Stimulated activated naive CD8-positive, alpha-beta T cell treated with anti-CD3 and anti-CD28 coated beads, Interleukin-15, Interleukin-2, amounts not matched to agents 100 ng/mL and 50 ng/mL, for 24 hours (primary cell): ENCODE measurements around the gene STK25.
A peak's percentile ranks its signal among the peaks of the same experiment; 100 is the strongest.
"Not testable (repeated sequence)": the region's sequence is repeated elsewhere in the genome, so short reads cannot be mapped to it uniquely, and the experiment has no call there.

Experiments used
- H3K27ac Mint-ChIP-seq: one replicate; pipeline ENCODE4 v1.8.0; 2021; ENCODE audit warnings: mild to moderate bottlenecking, mixed read lengths
- H3K27me3 Mint-ChIP-seq: one replicate; pipeline ENCODE4 v1.8.0; 2021; ENCODE audit warnings: mixed read lengths
- H3K36me3 Mint-ChIP-seq: one replicate; pipeline ENCODE4 v1.8.0; 2021; ENCODE audit warnings: low read depth, mixed read lengths
- H3K4me1 Mint-ChIP-seq: one replicate; pipeline ENCODE4 v1.8.0; 2021; ENCODE audit warnings: low read depth, mixed read lengths
- H3K4me3 Mint-ChIP-seq: one replicate; pipeline ENCODE4 v1.8.0; 2021; ENCODE audit warnings: mild to moderate bottlenecking, mixed read lengths
- H3K9me3 Mint-ChIP-seq: one replicate; pipeline ENCODE4 v1.8.0; 2021; ENCODE audit warnings: mixed read lengths

STK25 gene

GRCh38 chr2:241458687-241459086, 49.7 kb downstream of the STK25 start:
- no peak overlapping the region for H3K27ac Mint-ChIP-seq
- peaks cover 4% of the 10 kb centered on the region for H3K27me3 Mint-ChIP-seq
- no peaks in the 10 kb centered on the region for H3K9me3 Mint-ChIP-seq
- no peaks in the 10 kb centered on the region for H3K36me3 Mint-ChIP-seq
- H3K4me3 Mint-ChIP-seq, result no peak overlapping the region
- H3K4me1 Mint-ChIP-seq, result no peaks in the 10 kb centered on the region

DNA sequence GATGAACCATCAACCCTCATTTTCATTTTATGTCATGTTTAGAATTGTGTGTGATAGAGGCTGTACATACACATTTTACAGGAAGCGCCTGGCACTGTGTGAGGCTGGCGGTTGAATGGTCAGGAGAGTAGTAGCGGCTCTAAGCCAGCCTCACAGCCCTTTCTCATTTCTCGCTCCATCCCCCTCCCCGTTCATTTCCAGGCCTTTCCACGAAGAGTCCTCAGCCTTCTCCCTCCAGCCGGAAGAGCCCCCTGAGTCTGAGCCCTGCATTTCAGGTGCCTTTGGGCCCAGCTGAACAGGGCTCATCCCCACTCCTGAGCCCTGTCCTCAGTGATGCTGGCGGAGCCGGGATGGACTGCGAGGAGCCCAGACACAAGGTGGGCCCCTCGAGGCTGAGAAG, 51.8 kb downstream of the STK25 start:
- Mint-ChIP-seq H3K4me1 (no peaks in the 10 kb centered on the region), H3K27ac (no peak overlapping the region), H3K9me3 (no peaks in the 10 kb centered on the region), H3K36me3 (no peaks in the 10 kb centered on the region), H3K4me3 (no peak overlapping the region), H3K27me3 (peaks cover 5% of the 10 kb centered on the region)

GRCh38 chr2:241454837-241455485, 53.4 kb downstream of the STK25 start:
- no peak overlapping the region for H3K27ac Mint-ChIP-seq

DNA sequence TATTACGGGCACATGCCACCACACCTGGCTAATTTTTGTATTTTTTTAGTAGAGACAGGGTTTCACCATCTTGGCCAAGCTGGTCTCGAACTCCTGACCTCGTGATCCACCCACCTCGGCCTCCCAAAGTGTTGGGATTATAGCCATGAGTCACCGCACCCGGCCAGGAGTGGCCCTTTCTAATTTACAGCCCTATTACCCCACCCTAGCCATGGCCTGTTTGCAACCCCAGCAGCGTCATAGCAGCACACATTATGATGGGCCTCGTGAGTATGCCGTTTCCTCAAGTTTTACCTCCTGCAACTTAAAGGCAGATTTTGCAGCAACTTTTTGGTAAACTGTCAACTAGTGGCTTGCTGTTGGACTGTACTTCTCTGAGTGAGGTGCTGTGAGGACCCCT, 54.5 kb downstream of the STK25 start:
- not testable (repeated sequence) for H3K4me1 Mint-ChIP-seq, H3K9me3 Mint-ChIP-seq, H3K36me3 Mint-ChIP-seq, H3K27ac Mint-ChIP-seq, H3K4me3 Mint-ChIP-seq
- H3K27me3 Mint-ChIP-seq, result peaks cover 11% of the 10 kb centered on the region

More at GRCh38 chr2:241454837-241455485, 53.4 kb downstream of the STK25 start:
- Mint-ChIP-seq H3K4me1 (no peaks in the 10 kb centered on the region), H3K9me3 (no peaks in the 10 kb centered on the region), H3K27me3 (peaks cover 9% of the 10 kb centered on the region), H3K4me3 (no peak overlapping the region), H3K36me3 (no peaks in the 10 kb centered on the region)

DNA sequence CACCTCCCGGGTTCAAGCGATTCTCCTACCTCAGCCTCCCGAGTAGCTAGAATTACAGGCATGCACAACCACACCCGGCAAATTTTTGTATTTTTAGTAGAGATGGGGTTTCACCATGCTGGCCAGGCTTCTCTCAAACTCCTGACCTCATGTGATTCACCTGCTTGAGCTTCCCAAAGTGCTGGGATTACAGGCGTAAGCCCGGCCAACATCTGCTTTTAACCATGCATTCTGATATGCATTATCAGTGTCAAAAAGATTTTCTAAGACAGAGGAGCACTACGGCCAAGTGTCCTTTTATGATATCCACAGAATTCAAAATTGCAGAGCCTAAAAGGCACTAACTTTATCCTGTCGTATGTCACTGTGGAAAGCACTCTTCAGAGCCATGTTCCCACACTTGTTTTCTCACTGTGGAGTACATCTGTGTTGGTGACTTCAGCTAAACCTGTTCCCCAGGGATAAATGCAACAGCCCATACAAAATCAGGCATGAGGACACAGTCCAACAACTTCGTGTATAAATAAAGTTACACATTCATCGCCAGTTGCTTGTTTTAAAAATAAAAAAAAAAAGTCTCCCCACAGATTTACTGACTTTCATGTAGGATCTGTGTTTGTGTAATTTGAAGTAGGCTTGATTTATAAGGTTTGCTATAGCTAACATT, 56.4 kb downstream of the STK25 start:
- no peak overlapping the region for H3K27ac Mint-ChIP-seq
- peaks cover 23% of the 10 kb centered on the region for H3K27me3 Mint-ChIP-seq
- H3K4me3 Mint-ChIP-seq, result no peak overlapping the region
- H3K36me3 Mint-ChIP-seq, result peaks cover 13% of the 10 kb centered on the region
- H3K4me1 Mint-ChIP-seq, result no peaks in the 10 kb centered on the region
- no peaks in the 10 kb centered on the region for H3K9me3 Mint-ChIP-seq

DNA sequence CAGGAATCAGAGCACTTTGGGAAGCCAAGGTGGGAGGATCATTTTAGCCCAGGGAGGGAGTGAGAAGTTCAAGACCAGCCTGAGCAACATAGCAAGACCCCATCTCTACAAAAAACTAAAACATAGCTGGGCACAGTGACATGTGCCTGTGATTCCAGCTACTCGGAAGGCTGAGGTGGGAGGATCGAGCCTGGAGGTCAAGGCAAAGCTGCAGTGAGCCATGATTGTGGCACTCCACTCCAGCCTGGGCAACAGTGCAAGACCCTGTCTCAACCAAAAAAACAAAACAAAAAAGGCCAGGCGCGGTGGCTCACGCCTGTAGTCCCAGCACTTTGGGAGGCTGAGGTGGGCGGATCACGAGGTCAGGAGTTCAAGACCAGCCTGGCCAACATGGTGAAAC, 58.3 kb downstream of the STK25 start:
- Mint-ChIP-seq H3K27me3 (peaks cover 42% of the 10 kb centered on the region), H3K36me3 (peaks cover 30% of the 10 kb centered on the region)
- not testable (repeated sequence) for H3K27ac Mint-ChIP-seq, H3K9me3 Mint-ChIP-seq, H3K4me1 Mint-ChIP-seq, H3K4me3 Mint-ChIP-seq

DNA sequence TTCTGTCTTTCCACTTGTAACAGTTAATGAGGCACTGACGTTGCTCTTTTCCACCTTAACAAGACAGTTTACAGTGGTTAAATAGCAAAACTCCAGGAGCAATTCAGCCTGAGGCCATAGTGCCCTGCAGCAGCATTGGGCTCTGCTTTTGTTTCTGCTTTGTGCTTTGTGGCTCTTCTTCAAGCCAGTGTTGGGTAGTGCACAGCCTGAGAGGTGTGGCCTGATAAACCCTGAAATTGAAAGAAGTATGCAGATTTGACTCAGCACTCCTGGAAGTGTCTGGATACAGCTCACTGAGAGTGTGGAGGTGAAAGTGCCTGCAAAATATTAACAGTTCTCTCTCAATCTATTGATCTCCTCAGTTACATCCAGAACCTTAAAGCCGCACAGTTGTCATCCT, 63.0 kb downstream of the STK25 start:
- Mint-ChIP-seq H3K36me3 (peaks cover 62% of the 10 kb centered on the region), H3K27me3 (peaks cover 60% of the 10 kb centered on the region), H3K27ac (no peak overlapping the region), H3K9me3 (no peaks in the 10 kb centered on the region), H3K4me1 (peaks cover 30% of the 10 kb centered on the region), H3K4me3 (no peak overlapping the region)

GRCh38 chr2:241443486-241444223, 64.7 kb downstream of the STK25 start:
- H3K9me3 Mint-ChIP-seq, result no peaks in the 10 kb centered on the region
- H3K27ac Mint-ChIP-seq, result peak overlapping the region; percentile 93
- H3K4me3 Mint-ChIP-seq, result peak overlapping the region; percentile 69
- H3K36me3 Mint-ChIP-seq, result peaks cover 59% of the 10 kb centered on the region
- H3K4me1 Mint-ChIP-seq, result peaks cover 30% of the 10 kb centered on the region
- H3K27me3 Mint-ChIP-seq, result peaks cover 59% of the 10 kb centered on the region
